WTC11 (cell line): ENCODE results near the gene LDLRAD3. TPM values are rescaled to one million over a fixed set of nuclear protein-coding genes. Genes with fewer than 3 reads are reported as not detected.

Experiments
- ATAC-seq: fragments of 200-7000 bp; cut with Tn5 transposase; 2 replicates; pipeline ENCODE4 v1.10.0; 2021; ENCODE audit warnings: mild to moderate bottlenecking, moderate library complexity
- CTCF ChIA-PET: fragments of 300-600 bp; sonication (Branson Sonifier 250); formaldehyde crosslinking; loops from one replicate; lab custom pipeline; 2021; ENCODE audit warnings: antibody characterized with exemption; lab: Charles Lee
- POLR2A ChIA-PET: fragments of 350-600 bp; sonication (Branson Sonifier 250); formaldehyde crosslinking; loops from one replicate; lab custom pipeline; 2021; ENCODE audit warnings: antibody characterized with exemption; lab: Charles Lee
- DNase-seq: peaks from one replicate; pipeline ENCODE4 v3.0.0; 2021; ENCODE audit warnings: low spot score
- H3K27ac Mint-ChIP-seq: 2 replicates; pipeline ENCODE4 v1.8.0; 2021; ENCODE audit warnings: mixed read lengths
- H3K27me3 Mint-ChIP-seq: 2 replicates; pipeline ENCODE4 v1.8.0; 2021; ENCODE audit warnings: low read depth, mild to moderate bottlenecking, moderate library complexity, mixed read lengths
- H3K36me3 Mint-ChIP-seq: 2 replicates; pipeline ENCODE4 v1.8.0; 2021; ENCODE audit warnings: mixed read lengths
- H3K4me1 Mint-ChIP-seq: 2 replicates; pipeline ENCODE4 v1.8.0; 2022; ENCODE audit warnings: mixed read lengths
- H3K4me3 Mint-ChIP-seq: 2 replicates; pipeline ENCODE4 v1.8.0; 2021; ENCODE audit warnings: mild to moderate bottlenecking, moderate library complexity, mixed read lengths
- H3K9me3 Mint-ChIP-seq: 2 replicates; pipeline ENCODE4 v1.8.0; 2021; ENCODE audit warnings: mixed read lengths
- E2F1 ChIP-seq: sonication (generic); formaldehyde crosslinking; IDR thresholded peaks from 2 replicates; pipeline ENCODE4 v1.8.0; 2022; ENCODE audit warnings: mild to moderate bottlenecking, missing genetic modification reagents
- E2F4 ChIP-seq: sonication (generic); formaldehyde crosslinking; IDR thresholded peaks from 2 replicates; pipeline ENCODE4 v1.8.1; 2022; ENCODE audit warnings: low read depth, mild to moderate bottlenecking, moderate library complexity, missing genetic modification reagents, borderline replicate concordance
- FOXP4 ChIP-seq: sonication (generic); formaldehyde crosslinking; IDR thresholded peaks from 2 replicates; pipeline ENCODE4 v1.8.0; 2022; ENCODE audit warnings: mild to moderate bottlenecking, missing genetic modification reagents
- GTF2I ChIP-seq: fragments of 250-450 bp; sonication (Bioruptor Pico); conservative IDR thresholded peaks from 2 replicates; pipeline ENCODE4 v1.4.0; 2021; ENCODE audit warnings: mild to moderate bottlenecking
- MXD4 ChIP-seq: fragments of 250-450 bp; sonication (Bioruptor Pico); IDR thresholded peaks from 2 replicates; pipeline ENCODE4 v1.8.0; 2021; ENCODE audit warnings: mild to moderate bottlenecking, moderate library complexity, borderline replicate concordance
- NR1H2 ChIP-seq: sonication (generic); formaldehyde crosslinking; IDR thresholded peaks from 2 replicates; pipeline ENCODE4 v1.9.0; 2021; ENCODE audit warnings: mild to moderate bottlenecking, moderate library complexity, missing genetic modification reagents
- RELA ChIP-seq: sonication (generic); formaldehyde crosslinking; IDR thresholded peaks from 2 replicates; pipeline ENCODE4 v1.8.1; 2022; ENCODE audit warnings: missing genetic modification reagents, mild to moderate bottlenecking, borderline replicate concordance
- TCF7 ChIP-seq: sonication (generic); formaldehyde crosslinking; IDR thresholded peaks from 2 replicates; pipeline ENCODE4 v1.8.0; 2022; ENCODE audit warnings: mild to moderate bottlenecking, low read depth, missing genetic modification reagents, moderate library complexity
- TEAD1 ChIP-seq: sonication (generic); formaldehyde crosslinking; IDR thresholded peaks from 2 replicates; pipeline ENCODE4 v1.8.0; 2022; ENCODE audit warnings: mild to moderate bottlenecking, missing genetic modification reagents
- ZNF138 ChIP-seq: sonication (generic); formaldehyde crosslinking; conservative IDR thresholded peaks from 2 replicates; pipeline ENCODE4 v1.8.1; 2022; ENCODE audit warnings: mild to moderate bottlenecking, moderate library complexity, missing genetic modification reagents
- ZNF219 ChIP-seq: sonication (generic); formaldehyde crosslinking; IDR thresholded peaks from 2 replicates; pipeline ENCODE4 v1.8.0; 2023; ENCODE audit warnings: missing genetic modification reagents, mild to moderate bottlenecking, borderline replicate concordance
- ZNF396 ChIP-seq: fragments of 250-450 bp; sonication (Bioruptor Pico); IDR thresholded peaks from 2 replicates; pipeline ENCODE4 v1.8.0; 2021; ENCODE audit warnings: mild to moderate bottlenecking, moderate library complexity, borderline replicate concordance
- ZNF532 ChIP-seq: fragments of 250-450 bp; sonication (Bioruptor Pico); IDR thresholded peaks from 2 replicates; pipeline ENCODE4 v1.9.0; 2021; ENCODE audit warnings: mild to moderate bottlenecking, borderline replicate concordance
- ZSCAN18 ChIP-seq: fragments of 250-450 bp; sonication (Bioruptor Pico); IDR thresholded peaks from 2 replicates; pipeline ENCODE4 v2.1.2; 2022; ENCODE audit warnings: mild to moderate bottlenecking, moderate library complexity
- total RNA-seq: library from RNA; stranded (reverse); gene quantifications from 3 replicates; pipeline ENCODE4 v1.2.3, GENCODE V29; 2021
- TF ChIP-seq, protein P1 (sequence below): fragments of 250-450 bp; sonication (Bioruptor Pico); IDR thresholded peaks from 2 replicates; pipeline ENCODE4 v1.8.0; 2021; ENCODE audit warnings: mild to moderate bottlenecking
- TF ChIP-seq, protein P2 (sequence below): sonication (generic); formaldehyde crosslinking; IDR thresholded peaks from 2 replicates; pipeline ENCODE4 v1.8.0; 2023; ENCODE audit warnings: missing genetic modification reagents

LDLRAD3 gene
- total RNA-seq, 1 experiment from 2014 or later, result 14.5 TPM

DNA sequence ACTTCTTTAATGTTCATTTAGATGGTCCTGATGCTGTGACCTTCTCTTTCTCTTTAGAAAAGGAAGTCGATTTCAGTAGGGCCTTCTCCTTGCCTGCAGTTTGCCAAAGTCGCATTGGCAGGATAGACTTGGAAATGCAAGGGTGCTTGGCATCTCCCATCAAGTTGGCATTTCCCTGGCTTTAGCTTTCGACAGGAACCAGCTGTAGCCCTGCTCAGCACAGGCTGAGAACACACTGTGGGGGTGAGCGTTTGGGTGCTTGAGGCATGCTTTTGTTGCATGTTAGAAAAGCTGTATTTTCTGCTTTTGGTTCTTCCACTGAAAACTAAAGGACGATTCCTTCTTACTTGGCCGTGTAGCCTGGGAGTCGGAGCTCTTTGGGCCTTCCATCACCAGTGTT is 37.7 kb downstream of the LDLRAD3 start (continued):
- TF ChIP-seq ZNF532 (CRISPR knock-in tag), result no peak
- TF ChIP-seq, all 79 proteins: peak for 0

DNA sequence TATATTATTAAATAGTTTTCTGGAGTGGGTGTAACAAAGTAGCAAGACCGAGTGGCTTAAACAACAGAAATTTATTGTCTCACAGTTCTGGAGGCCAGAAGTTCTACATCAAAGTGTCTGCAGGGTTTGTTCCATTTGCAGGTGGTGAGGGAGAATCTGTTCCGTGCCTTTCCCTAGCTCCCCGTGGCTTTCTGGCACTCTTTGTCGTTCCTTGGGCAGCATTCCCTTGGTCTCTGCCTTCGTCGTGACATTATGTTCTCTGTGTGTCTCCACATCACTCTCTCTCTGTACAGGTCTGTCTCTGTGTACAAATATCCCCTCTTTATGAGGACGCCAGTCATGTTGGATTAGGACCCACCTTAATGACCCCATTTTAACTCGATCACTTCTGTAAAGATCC is 38.2 kb downstream of the LDLRAD3 start:
- H3K4me1 Mint-ChIP-seq, result peaks cover 65% of the 10 kb centered on the region
- ATAC-seq (no peak), DNase-seq (no peak)
- no peak for TF ChIP-seq E2F4 (CRISPR knock-in tag)
- no peaks in the 10 kb centered on the region for H3K27me3 Mint-ChIP-seq
- peak overlapping the region; percentile 14; the same call in 1 of the 2 replicates for H3K27ac Mint-ChIP-seq
- ChIA-PET CTCF (interaction anchor here (1.0 to 1.7 kb wide), 2 partner anchors 88 to 160 kb away, joined by 3 to 17 read pairs; no protein-coding TSS in a partner anchor), POLR2A (no interaction called here)
- peaks cover 24% of the 10 kb centered on the region for H3K36me3 Mint-ChIP-seq
- no peak overlapping the region for H3K4me3 Mint-ChIP-seq
- H3K9me3 Mint-ChIP-seq, result peaks cover 14% of the 10 kb centered on the region

DNA sequence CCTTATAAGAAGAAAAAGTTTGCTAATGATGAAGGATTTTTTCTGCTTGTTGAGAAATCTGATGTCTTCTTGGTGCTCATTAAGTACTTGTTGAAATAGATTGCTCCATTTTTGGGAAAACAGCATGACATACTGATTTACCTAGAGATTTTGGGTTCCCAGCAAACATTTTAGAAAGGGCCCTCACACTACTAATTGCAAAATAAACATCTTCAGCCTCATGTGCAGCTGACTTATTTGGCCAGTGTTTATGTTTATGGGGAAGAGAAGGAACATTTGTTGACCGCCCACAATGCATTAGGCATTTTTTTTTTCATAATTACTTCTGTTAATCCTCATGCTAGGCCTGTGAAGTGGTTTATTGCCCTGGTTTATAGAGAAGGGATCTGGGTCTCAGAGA is 40.1 kb downstream of the LDLRAD3 start:
- POLR2A ChIA-PET, result no interaction called here
- no peak overlapping the region for H3K27ac Mint-ChIP-seq
- TF ChIP-seq, protein P1, sequence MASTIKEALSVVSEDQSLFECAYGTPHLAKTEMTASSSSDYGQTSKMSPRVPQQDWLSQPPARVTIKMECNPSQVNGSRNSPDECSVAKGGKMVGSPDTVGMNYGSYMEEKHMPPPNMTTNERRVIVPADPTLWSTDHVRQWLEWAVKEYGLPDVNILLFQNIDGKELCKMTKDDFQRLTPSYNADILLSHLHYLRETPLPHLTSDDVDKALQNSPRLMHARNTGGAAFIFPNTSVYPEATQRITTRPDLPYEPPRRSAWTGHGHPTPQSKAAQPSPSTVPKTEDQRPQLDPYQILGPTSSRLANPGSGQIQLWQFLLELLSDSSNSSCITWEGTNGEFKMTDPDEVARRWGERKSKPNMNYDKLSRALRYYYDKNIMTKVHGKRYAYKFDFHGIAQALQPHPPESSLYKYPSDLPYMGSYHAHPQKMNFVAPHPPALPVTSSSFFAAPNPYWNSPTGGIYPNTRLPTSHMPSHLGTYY (CRISPR knock-in tag), result no peak
- TF ChIP-seq RELA (CRISPR knock-in tag) (no peak), ZNF138 (CRISPR knock-in tag) (no peak), MXD4 (CRISPR knock-in tag) (no peak), E2F4 (CRISPR knock-in tag) (no peak), NR1H2 (no peak), TCF7 (CRISPR knock-in tag) (no peak), TEAD1 (CRISPR knock-in tag) (no peak), ZNF219 (CRISPR knock-in tag) (no peak), ZSCAN18 (CRISPR knock-in tag) (no peak), E2F1 (CRISPR knock-in tag) (no peak), ZNF396 (no peak), GTF2I (CRISPR knock-in tag) (no peak), FOXP4 (CRISPR knock-in tag) (no peak)
- TF ChIP-seq, protein P2, sequence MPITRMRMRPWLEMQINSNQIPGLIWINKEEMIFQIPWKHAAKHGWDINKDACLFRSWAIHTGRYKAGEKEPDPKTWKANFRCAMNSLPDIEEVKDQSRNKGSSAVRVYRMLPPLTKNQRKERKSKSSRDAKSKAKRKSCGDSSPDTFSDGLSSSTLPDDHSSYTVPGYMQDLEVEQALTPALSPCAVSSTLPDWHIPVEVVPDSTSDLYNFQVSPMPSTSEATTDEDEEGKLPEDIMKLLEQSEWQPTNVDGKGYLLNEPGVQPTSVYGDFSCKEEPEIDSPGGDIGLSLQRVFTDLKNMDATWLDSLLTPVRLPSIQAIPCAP (CRISPR knock-in tag), result no peak

More for the DNA sequence above, 40.1 kb downstream of the LDLRAD3 start:
- H3K4me3 Mint-ChIP-seq, result no peak overlapping the region
- H3K36me3 Mint-ChIP-seq, result peaks cover 21% of the 10 kb centered on the region
- H3K27me3 Mint-ChIP-seq, result no peaks in the 10 kb centered on the region
- ATAC-seq (no peak), DNase-seq (no peak)
- H3K9me3 Mint-ChIP-seq, result peaks cover 14% of the 10 kb centered on the region
- CTCF ChIA-PET, result interaction anchor here (0.7 kb wide), 1 partner anchor 116 kb away, joined by 6 read pairs; no protein-coding TSS in a partner anchor
- H3K4me1 Mint-ChIP-seq, result peaks cover 52% of the 10 kb centered on the region
